OCI-LY7 (cell line): ENCODE data around the gene CIAO3.

ENCODE experiments used
- CTCF ChIP-seq: fragments of 200-600 bp; sonication (generic); conservative IDR thresholded peaks from 2 replicates; pipeline ENCODE4 v1.5.1; 2014; ENCODE audit warnings: mild to moderate bottlenecking, antibody characterized with exemption, low read length, moderate library complexity, mixed read lengths
- EZH2phosphoT487 ChIP-seq: fragments of 200-600 bp; sonication (generic); IDR thresholded peaks from 2 replicates; pipeline ENCODE4 v1.6.1; 2018; ENCODE audit warnings: low read depth, borderline replicate concordance, mild to moderate bottlenecking, mixed run types, antibody characterized with exemption, low read length, moderate library complexity, mixed read lengths

DNA sequence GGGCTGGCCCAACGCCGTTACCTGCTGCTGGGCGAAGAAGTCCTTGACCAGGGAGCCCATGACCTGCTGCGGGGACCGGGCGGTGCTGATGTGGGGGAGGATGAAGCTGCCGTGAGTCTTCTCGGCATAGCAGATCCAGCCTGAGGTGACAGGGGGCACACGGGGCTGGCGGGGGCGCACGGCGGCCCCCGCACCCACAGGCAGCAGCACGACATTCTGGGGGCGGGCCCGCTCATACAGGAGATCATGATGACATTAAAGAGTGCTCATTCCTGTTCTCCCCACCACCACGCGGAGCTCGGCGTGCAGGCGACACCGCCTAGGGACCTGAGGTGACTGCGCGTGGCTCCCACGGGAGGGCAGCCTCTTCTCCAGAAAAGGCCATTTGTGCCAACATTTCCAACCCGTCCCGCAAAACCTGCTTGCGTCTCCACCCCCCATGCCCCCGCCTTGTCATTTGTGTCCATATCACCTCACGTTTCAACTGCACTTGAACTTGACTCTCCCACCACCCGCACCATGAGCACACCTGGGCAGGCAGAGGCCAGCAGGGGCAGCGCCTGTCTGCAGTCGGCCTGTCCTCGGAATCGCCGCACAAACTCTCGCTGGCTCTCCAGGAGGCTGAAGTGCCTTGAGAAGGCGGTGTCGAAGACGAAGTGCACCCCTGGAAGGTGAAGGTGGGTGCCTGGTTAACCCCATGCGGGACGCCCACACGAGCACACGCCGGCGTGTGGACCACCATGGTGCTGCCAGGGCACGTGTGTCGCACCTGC is 6.4 kb downstream of the CIAO3 start:
- no peak for TF ChIP-seq CTCF
- TF ChIP-seq EZH2phosphoT487 = no peak
